Thyroid gland (tissue), 4 donors: ENCODE data around the gene ZNF467. TPM values are rescaled to one million over a fixed set of nuclear protein-coding genes. Genes with fewer than 3 reads are reported as not detected.

Experiments
- DNase-seq, 2 donors: peaks; one replicate each; pipeline ENCODE4 v3.0.0-alpha.2; 2019
- H3K27ac ChIP-seq, 3 donors: fragments of 200-600 bp; sonication (generic); 1 replicate in 2 of 3; 2 replicates in 1 of 3; pipeline ENCODE4 v1.5.1; 2016 to 2019; ENCODE audit warnings: mild to moderate bottlenecking in 1 of 3, moderate library complexity in 1 of 3
- H3K27me3 ChIP-seq: fragments of 200-600 bp; sonication (generic); one replicate; pipeline ENCODE4 v1.5.1; 2019
- H3K36me3 ChIP-seq, 2 donors: fragments of 200-600 bp; sonication (generic); one replicate each; pipeline ENCODE4 v1.5.1; 2016 to 2019
- H3K4me1 ChIP-seq, 2 donors: fragments of 200-600 bp; sonication (generic); one replicate each; pipeline ENCODE4 v1.5.1; 2017 to 2019
- H3K4me3 ChIP-seq, 3 donors: fragments of 200-600 bp; sonication (generic); replicated peaks in 1 of 3; 1 replicate in 2 of 3; 2 replicates in 1 of 3; pipeline ENCODE4 v1.5.1; 2016; ENCODE audit warnings: mild to moderate bottlenecking in 1 of 3
- H3K9me3 ChIP-seq: fragments of 200-600 bp; sonication (generic); one replicate; pipeline ENCODE4 v1.5.1; 2017
- POLR2A ChIP-seq, 2 donors: fragments of 450-650 bp; IDR thresholded peaks; one replicate each; pipeline ENCODE4 v1.6.1; 2017; ENCODE audit warnings: antibody characterized with exemption in 2 of 2, mild to moderate bottlenecking in 2 of 2, moderate library complexity in 1 of 2
- WGBS, 2 donors: methylation state at CpG; one replicate each; pipeline ENCODE4 v1.1.5; 2017; 5-methylcytosine and 5-hydroxymethylcytosine counted together
- intact Hi-C: fragments of 100-400 bp; cut with DNase I; formaldehyde crosslinking; loops from one replicate; pipeline ENCODE4 v1.15.1; 2023
- total RNA-seq, 4 donors: library from RNA; depleted of rRNA; stranded (reverse); fragments of >200 nt; gene quantifications; one replicate each; pipeline ENCODE4 v1.2.3, GENCODE V29; 2016
- TF ChIP-seq, protein P1 (sequence below), 6 experiments: fragments of 200-600 bp in 3 of 6; fragments of 450-650 bp in 3 of 6; sonication (generic) in 3 of 6; IDR thresholded peaks; one replicate each; pipeline ENCODE4 v1.5.1; 2016 to 2019; ENCODE audit warnings: antibody characterized with exemption in 6 of 6, mild to moderate bottlenecking in 2 of 6, inconsistent platforms in 1 of 6, moderate library complexity in 1 of 6

The ZNF467 gene
- total RNA-seq, 4 donors from 2014 or later = 11.8 to 18.8 (median 15.5) TPM

DNA sequence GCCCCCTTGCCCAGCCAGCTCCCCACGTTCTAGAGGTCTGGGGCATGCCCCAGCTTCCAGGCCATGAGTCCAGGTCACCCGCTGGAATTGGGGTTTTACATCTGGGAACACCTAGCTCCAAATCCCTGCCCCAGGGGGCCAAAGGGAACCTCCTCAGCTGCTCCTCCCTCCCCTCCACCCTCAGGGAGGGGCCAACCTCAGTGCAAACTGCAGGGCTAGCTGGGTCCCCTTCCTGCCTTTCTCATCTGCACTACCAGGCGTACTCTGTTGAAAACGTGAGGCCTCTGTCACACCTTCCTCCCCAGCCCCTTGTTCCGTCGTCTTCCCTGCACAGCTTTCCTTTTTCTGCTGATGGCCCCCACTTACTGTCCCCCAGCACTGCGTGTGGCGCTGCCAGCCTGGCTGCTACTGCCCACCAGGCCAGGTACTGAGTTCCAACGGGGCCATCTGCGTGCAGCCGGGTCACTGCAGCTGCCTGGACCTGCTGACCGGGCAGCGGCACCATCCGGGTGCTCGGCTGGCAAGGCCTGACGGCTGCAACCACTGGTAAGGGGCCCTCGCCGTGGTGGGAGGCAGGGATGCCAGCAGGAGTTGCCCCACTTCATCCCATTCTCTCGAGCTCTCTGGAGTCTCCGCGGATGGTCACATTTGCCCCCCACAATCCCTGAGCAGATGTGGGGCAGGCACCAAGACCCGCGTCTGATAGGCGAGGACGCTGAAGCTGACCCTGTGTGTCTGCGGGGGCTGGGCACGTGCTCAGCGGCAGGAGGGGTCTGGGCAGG, 40.1 kb upstream of the ZNF467 start:
- TF ChIP-seq, protein P1, sequence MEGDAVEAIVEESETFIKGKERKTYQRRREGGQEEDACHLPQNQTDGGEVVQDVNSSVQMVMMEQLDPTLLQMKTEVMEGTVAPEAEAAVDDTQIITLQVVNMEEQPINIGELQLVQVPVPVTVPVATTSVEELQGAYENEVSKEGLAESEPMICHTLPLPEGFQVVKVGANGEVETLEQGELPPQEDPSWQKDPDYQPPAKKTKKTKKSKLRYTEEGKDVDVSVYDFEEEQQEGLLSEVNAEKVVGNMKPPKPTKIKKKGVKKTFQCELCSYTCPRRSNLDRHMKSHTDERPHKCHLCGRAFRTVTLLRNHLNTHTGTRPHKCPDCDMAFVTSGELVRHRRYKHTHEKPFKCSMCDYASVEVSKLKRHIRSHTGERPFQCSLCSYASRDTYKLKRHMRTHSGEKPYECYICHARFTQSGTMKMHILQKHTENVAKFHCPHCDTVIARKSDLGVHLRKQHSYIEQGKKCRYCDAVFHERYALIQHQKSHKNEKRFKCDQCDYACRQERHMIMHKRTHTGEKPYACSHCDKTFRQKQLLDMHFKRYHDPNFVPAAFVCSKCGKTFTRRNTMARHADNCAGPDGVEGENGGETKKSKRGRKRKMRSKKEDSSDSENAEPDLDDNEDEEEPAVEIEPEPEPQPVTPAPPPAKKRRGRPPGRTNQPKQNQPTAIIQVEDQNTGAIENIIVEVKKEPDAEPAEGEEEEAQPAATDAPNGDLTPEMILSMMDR (IDR thresholded peaks at IDR 0.05) = no peak
- TF ChIP-seq POLR2A (IDR thresholded peaks at IDR 0.05) = no peak
- WGBS, 2 donors = 85 to 89% methylated on average over 16 to 25 of the region's 28 CpGs
- H3K27ac ChIP-seq = no peak overlapping the region
- no peaks in the 10 kb centered on the region for H3K9me3 ChIP-seq
- H3K36me3 ChIP-seq = no peaks in the 10 kb centered on the region
- H3K27me3 ChIP-seq = no peaks in the 10 kb centered on the region
- intact Hi-C loops = no loop called here
- DNase-seq = no peak
- H3K4me3 ChIP-seq = no peak overlapping the region
- H3K4me1 ChIP-seq = peaks cover 0 to 6% of the 10 kb centered on the region in 2 donors

DNA sequence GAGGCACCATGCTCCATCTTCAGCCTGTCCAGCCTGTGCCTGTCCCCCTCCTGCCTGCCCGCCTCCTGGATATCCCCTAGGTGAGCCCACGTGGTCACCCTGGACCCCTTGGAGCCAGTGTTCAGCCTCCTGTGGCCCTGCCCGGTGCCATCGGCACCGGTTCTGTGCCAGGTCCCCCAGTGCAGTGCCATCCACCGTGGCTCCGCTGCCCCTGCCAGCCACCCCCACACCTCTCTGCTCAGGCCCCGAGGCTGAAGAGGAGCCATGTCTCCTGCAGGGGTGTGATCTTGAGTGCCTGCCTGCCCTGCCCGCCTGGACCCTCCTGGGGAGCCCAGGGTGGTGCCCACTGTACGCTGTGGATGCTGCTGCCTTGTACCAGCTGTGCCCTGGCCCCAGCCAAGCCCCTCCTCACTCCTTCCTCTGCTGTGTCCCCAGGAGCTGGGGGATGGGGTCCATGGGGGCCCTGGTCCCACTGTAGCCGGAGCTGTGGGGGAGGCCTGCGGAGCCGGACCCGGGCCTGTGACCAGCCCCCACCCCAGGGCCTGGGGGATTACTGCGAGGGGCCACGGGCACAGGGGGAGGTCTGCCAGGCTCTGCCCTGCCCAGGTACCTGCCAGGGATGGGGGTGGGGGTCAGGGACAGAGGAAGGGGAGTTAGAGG, 38.6 kb upstream of the ZNF467 start:
- intact Hi-C loops = no loop called here
- Histone ChIP-seq H3K36me3 (no peaks in the 10 kb centered on the region), H3K4me1 (peaks cover 0 to 6% of the 10 kb centered on the region in 2 donors), H3K27ac (no peak overlapping the region), H3K27me3 (no peaks in the 10 kb centered on the region), H3K4me3 (no peak overlapping the region), H3K9me3 (no peaks in the 10 kb centered on the region)
- no peak for TF ChIP-seq POLR2A (IDR thresholded peaks at IDR 0.05)
- TF ChIP-seq, protein P1 (IDR thresholded peaks at IDR 0.05) = no peak
- 81 to 92% methylated on average over 13 to 15 of the region's 16 CpGs for whole genome bisulfite sequencing, 2 donors
- no peak for DNase-seq

DNA sequence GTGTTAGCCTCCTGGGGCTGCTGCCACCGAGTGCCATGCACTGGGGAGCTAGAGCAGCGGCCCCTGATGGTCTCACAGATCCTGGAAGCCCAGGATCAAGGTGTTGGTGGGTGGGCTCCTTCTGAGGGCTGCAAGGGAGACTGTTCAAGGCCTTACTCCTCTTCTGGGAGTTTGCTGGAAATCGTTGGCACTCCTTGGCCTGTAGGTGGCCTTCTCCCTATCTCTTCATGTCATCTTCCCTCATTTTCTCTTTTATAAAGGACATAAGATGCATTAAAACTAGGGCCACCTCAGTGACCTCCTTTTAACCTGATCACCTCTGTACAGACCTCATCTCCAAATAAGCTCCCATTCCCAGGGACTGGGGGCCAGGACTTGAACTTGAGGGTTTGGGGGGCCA, 37.8 kb upstream of the ZNF467 start:
- no peaks in the 10 kb centered on the region for H3K36me3 ChIP-seq
- no peak overlapping the region for H3K27ac ChIP-seq
- TF ChIP-seq, protein P1 (IDR thresholded peaks at IDR 0.05) = no peak
- TF ChIP-seq POLR2A (IDR thresholded peaks at IDR 0.05) = no peak
- no peaks in the 10 kb centered on the region for H3K9me3 ChIP-seq
- no peaks in the 10 kb centered on the region for H3K27me3 ChIP-seq
- peaks cover 0 to 12% of the 10 kb centered on the region in 2 donors for H3K4me1 ChIP-seq
- no peak for DNase-seq
- 50 to 59% methylated on average over 3 of the region's 3 CpGs for whole genome bisulfite sequencing, 2 donors
- no peak overlapping the region for H3K4me3 ChIP-seq
- intact Hi-C loops = no loop called here

DNA sequence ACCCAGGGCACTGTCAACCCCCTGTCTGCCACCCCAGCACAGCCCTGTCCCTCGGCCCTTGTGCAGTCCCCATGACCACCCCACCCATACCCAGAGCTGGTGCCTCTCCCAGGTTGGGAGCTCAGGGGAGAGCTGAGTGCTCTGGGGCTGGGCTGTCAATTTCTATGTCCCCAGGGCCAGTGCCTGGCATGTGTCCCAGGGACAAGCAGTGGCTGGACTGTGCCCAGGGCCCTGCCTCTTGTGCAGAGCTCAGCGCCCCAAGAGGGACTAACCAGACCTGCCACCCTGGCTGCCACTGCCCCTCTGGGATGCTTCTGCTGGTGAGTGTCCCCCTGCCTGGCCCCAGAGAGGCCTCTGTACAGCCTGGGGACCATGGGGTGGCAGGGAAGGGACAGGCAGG, 35.8 kb upstream of the ZNF467 start:
- no peaks in the 10 kb centered on the region for H3K36me3 ChIP-seq
- H3K4me3 ChIP-seq = no peak overlapping the region
- H3K27me3 ChIP-seq = no peaks in the 10 kb centered on the region
- intact Hi-C loops = no loop called here
- no peak overlapping the region for H3K27ac ChIP-seq
- 40 to 50% methylated on average over 1 to 2 of the region's 2 CpGs for WGBS, 2 donors
- no peaks in the 10 kb centered on the region for H3K9me3 ChIP-seq
- peaks cover 0 to 12% of the 10 kb centered on the region in 2 donors for H3K4me1 ChIP-seq
- TF ChIP-seq, protein P1 (IDR thresholded peaks at IDR 0.05) = no peak
- no peak for TF ChIP-seq POLR2A (IDR thresholded peaks at IDR 0.05)
- peak; percentile 70 to 81 for DNase-seq

DNA sequence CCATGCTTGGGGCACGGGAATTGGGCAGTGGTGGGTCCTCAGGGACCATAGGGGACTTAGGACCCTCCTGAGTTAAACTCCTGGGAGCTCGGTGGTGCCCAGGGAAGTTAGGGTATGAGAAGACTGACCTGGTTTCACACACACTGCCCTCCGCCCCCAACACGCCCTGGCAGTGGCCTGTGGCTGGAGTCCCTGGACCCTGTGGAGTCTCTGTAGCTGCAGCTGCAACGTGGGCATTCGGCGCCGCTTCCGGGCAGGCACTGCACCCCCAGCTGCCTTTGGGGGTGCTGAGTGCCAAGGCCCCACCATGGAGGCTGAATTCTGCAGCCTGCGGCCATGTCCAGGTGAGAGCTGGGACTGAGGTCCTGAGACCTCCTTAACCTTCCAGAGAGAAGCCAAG, 34.9 kb upstream of the ZNF467 start:
- Histone ChIP-seq H3K4me3 (no peak overlapping the region), H3K4me1 (peaks cover 0 to 12% of the 10 kb centered on the region in 2 donors), H3K27me3 (no peaks in the 10 kb centered on the region), H3K9me3 (no peaks in the 10 kb centered on the region), H3K36me3 (no peaks in the 10 kb centered on the region), H3K27ac (no peak overlapping the region)
- WGBS, 2 donors = 87 to 95% methylated on average over 6 to 8 of the region's 10 CpGs
- DNase-seq = no peak
- TF ChIP-seq POLR2A (IDR thresholded peaks at IDR 0.05) = no peak
- TF ChIP-seq, protein P1 (IDR thresholded peaks at IDR 0.05) = no peak
- intact Hi-C loops = no loop called here
